Melanocyte of skin (primary cell): ENCODE data around the gene PRODH2. TPM values are rescaled to one million over a fixed set of nuclear protein-coding genes. Genes with fewer than 3 reads are reported as not detected.

ENCODE experiments used
- total RNA-seq, 2 donors: library from RNA; depleted of rRNA; stranded (reverse); fragments of >200 nt; gene quantifications; 2 replicates each; pipeline ENCODE4 v1.2.3, GENCODE V29; 2012

Gene PRODH2
- total RNA-seq = not detected

GRCh38 chr19:35812220-35813042 lies at the start of gene PRODH2:
Gene PRODH2, minus strand, starts transcription at chr19:35812845. Its CDS starts 40 bp downstream, at chr19:35812805.

GRCh38 chr19:35856546-35857149 lies 44.0 kb upstream of the PRODH2 start, which contains the start of gene KIRREL2:
Gene KIRREL2, plus strand, starts transcription at chr19:35856911. Its CDS starts 209 bp downstream, at chr19:35857120.

GRCh38 chr19:35852029-35852780 lies 39.6 kb upstream of the PRODH2 start, which contains the start of gene NPHS1:
Gene NPHS1, minus strand, starts transcription at chr19:35852504. Its CDS starts 667 bp downstream, at chr19:35851837.

GRCh38 chr19:35775298-35776101 lies 37.1 kb downstream of the PRODH2 start, which contains the start of gene ARHGAP33:
Gene ARHGAP33, plus strand, starts transcription at chr19:35775564. Its CDS starts 95 bp downstream, at chr19:35775659.

GRCh38 chr19:35757749-35758608 lies 54.7 kb downstream of the PRODH2 start, which contains the start of gene PROSER3:
Gene PROSER3, plus strand, starts transcription at chr19:35758176. Its CDS starts 40 bp downstream, at chr19:35758216.

GRCh38 chr19:35756377-35757230 lies 56.0 kb downstream of the PRODH2 start, which contains the start of gene HSPB6:
Gene HSPB6, minus strand, starts transcription at chr19:35757029. Its CDS starts 21 bp downstream, at chr19:35757008.

Other genes starting within 250 kb of the PRODH2 start
- gene ATP4A, start 249.2 kb downstream of the PRODH2 start, total RNA-seq = not detected
- not detected for gene PMIS2, start 226.7 kb downstream of the PRODH2 start, total RNA-seq
- gene HAUS5, start 200.1 kb downstream of the PRODH2 start, total RNA-seq = 10 to 100 TPM in 1 of 2 donors, 1 to 10 TPM in 1; 6.5 to 11.3 TPM
- 10 to 100 TPM; 58.5 to 63.6 TPM for gene RBM42, start 183.8 kb downstream of the PRODH2 start, total RNA-seq
- gene ETV2, start 171.1 kb downstream of the PRODH2 start, total RNA-seq = under 1 TPM in 1 of 2 donors, not detected in 1; 0.33 TPM
- gene COX6B1, start 164.5 kb downstream of the PRODH2 start, total RNA-seq = 100 to 1,000 TPM; 272 to 275 TPM
- gene UPK1A, start 146.3 kb downstream of the PRODH2 start, total RNA-seq = not detected
- not detected for gene ZBTB32, start 108.3 kb downstream of the PRODH2 start, total RNA-seq
- gene KMT2B, start 94.8 kb downstream of the PRODH2 start, total RNA-seq = 1 to 10 TPM; 7.6 to 8.3 TPM
- 1 to 10 TPM in 1 of 2 donors, under 1 TPM in 1; 0.69 to 3.3 TPM for gene IGFLR1, start 70.4 kb downstream of the PRODH2 start, total RNA-seq
- 1 to 10 TPM; 2.8 to 6.0 TPM for gene U2AF1L4, start 67.4 kb downstream of the PRODH2 start, total RNA-seq
- gene PSENEN, start 67.2 kb downstream of the PRODH2 start, total RNA-seq = 10 to 100 TPM; 14.8 to 19.3 TPM
- gene LIN37, start 64.3 kb downstream of the PRODH2 start, total RNA-seq = 10 to 100 TPM; 11.0 to 13.1 TPM
- 1 to 10 TPM in 1 of 2 donors, under 1 TPM in 1; 0.67 to 1.7 TPM for gene HSPB6, start 55.8 kb downstream of the PRODH2 start, total RNA-seq
- gene PROSER3, start 54.7 kb downstream of the PRODH2 start, total RNA-seq = 1 to 10 TPM; 5.5 to 9.0 TPM
- 1 to 10 TPM; 1.3 to 7.9 TPM for gene ARHGAP33, start 37.3 kb downstream of the PRODH2 start, total RNA-seq
- not detected for gene NPHS1, start 39.7 kb upstream of the PRODH2 start, total RNA-seq
- under 1 TPM; 0.33 to 0.34 TPM for gene KIRREL2, start 44.1 kb upstream of the PRODH2 start, total RNA-seq
- 1 to 10 TPM in 1 of 2 donors, under 1 TPM in 1; under 0.01 to 2.1 TPM for gene APLP1, start 55.7 kb upstream of the PRODH2 start, total RNA-seq
- gene NFKBID, start 87.7 kb upstream of the PRODH2 start, total RNA-seq = 10 to 100 TPM in 1 of 2 donors, 1 to 10 TPM in 1; 3.1 to 20.6 TPM
- gene HCST, start 89.7 kb upstream of the PRODH2 start, total RNA-seq = under 1 TPM in 1 of 2 donors, not detected in 1; 1.00 TPM
- gene TYROBP, start 95.5 kb upstream of the PRODH2 start, total RNA-seq = not detected
- gene LRFN3, start 123.5 kb upstream of the PRODH2 start, total RNA-seq = 1 to 10 TPM; 5.2 to 5.7 TPM
- 10 to 100 TPM in 1 of 2 donors, 1 to 10 TPM in 1; 9.6 to 20.6 TPM for gene SDHAF1, start 182.3 kb upstream of the PRODH2 start, total RNA-seq
- under 1 TPM in 1 of 2 donors, not detected in 1; under 0.01 TPM for gene SYNE4, start 196.0 kb upstream of the PRODH2 start, total RNA-seq
- 10 to 100 TPM; 28.6 to 29.0 TPM for gene ALKBH6, start 201.4 kb upstream of the PRODH2 start, total RNA-seq
- 1 to 10 TPM; 2.0 to 3.1 TPM for gene CLIP3, start 220.0 kb upstream of the PRODH2 start, total RNA-seq
- gene THAP8, start 241.4 kb upstream of the PRODH2 start, total RNA-seq = 1 to 10 TPM; 2.7 to 4.1 TPM
- gene WDR62, start 242.1 kb upstream of the PRODH2 start, total RNA-seq = 10 to 100 TPM in 1 of 2 donors, 1 to 10 TPM in 1; 6.2 to 16.3 TPM